ENCODE data around the gene RASSF1.
A peak's percentile ranks its signal among the peaks of the same experiment; 100 is the strongest.

RASSF1 gene

DNA sequence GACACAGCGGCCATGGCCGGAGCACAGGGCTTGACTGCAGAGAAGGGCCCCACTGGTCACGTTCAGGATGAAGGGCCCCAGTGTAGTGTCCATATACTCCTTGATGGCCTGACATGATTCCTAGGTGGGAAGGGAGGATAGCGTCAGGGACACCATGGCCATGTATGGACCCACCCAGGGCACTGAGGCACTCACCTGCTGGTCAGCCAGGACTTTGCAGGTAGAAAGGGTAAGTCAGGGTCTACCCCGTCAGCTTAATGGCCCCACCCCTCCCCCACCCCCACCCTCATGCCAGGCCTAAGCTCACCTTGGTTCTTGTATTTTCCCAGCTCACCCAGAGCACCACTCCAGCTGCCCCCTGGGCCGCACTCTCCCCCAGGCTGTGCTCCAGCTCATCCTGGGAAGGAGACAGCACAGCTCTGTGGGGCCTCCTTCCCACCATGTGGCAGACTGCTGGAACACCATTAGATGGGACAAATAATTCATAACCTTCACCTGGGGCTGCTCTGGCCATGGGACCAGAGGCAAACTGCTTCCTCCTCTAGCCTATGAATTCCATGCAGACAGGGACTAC lies 39.9 kb downstream of the RASSF1 start:
- no peak overlapping the region for H3K4me3 ChIP-seq (ENCODE audit: low read depth, low read length)
- H3K9me3 ChIP-seq (ENCODE audit: control insufficient read depth, insufficient read depth, low read length) = no peaks in the 10 kb centered on the region

DNA sequence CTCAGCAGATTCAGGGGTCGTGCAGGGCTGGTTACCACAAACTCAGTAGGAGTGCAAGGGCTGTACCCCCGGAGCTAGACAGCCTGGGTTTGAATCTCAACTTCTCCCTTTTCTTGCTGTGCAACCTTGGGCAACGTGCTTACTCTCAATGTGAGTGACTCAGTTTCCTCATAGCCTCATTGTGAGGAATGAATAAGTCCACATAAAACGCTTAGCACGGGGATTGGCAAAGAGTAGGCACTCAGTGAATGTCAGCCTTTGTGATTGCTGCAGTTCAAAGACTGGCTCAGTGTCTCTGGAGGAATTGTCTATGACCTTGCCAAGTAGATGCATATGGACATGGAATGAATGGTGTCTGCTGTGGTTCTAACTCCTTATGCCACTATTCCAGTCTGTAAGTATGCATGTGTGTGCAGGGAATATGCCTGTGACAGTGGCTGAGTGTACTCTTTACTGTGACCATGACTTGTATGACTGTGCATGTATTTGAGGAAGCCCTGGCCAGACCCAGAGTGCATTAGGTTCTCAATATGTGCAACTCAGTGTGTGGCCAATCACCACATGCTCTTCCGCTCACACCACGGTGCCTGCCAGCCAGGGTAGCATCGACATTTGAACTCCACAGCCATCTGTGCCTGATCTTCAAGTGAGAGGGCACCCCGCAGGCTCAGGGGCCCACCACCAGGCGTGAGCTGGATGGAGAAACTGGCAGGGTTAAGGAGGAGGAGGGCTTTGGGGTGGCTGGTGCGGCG lies 40.5 kb downstream of the RASSF1 start:
- H3K4me1 ChIP-seq (ENCODE audit: control insufficient read depth, insufficient read depth, low read length) = peaks cover 3% of the 10 kb centered on the region
- peaks cover 2% of the 10 kb centered on the region for H3K36me3 ChIP-seq (ENCODE audit: control insufficient read depth, insufficient read depth, low read length)
- H3K27me3 ChIP-seq (ENCODE audit: control insufficient read depth, insufficient read depth, low read length) = no peaks in the 10 kb centered on the region
- H3K9me3 ChIP-seq (ENCODE audit: control insufficient read depth, insufficient read depth, low read length) = no peaks in the 10 kb centered on the region
- peak overlapping the region; percentile 45 for H3K4me3 ChIP-seq (ENCODE audit: low read depth, low read length)
- H3K9ac ChIP-seq (ENCODE audit: low read depth, low read length) = peak overlapping the region; percentile 76

More for the DNA sequence above, 39.9 kb downstream of the RASSF1 start:
- H3K36me3 ChIP-seq (ENCODE audit: control insufficient read depth, insufficient read depth, low read length) = peaks cover 2% of the 10 kb centered on the region
- H3K9ac ChIP-seq (ENCODE audit: low read depth, low read length) = no peak overlapping the region
- H3K27me3 ChIP-seq (ENCODE audit: control insufficient read depth, insufficient read depth, low read length) = no peaks in the 10 kb centered on the region
- H3K4me1 ChIP-seq (ENCODE audit: control insufficient read depth, insufficient read depth, low read length) = peaks cover 3% of the 10 kb centered on the region

- Histone ChIP-seq H3K9ac (ENCODE audit: low read depth, low read length) (peak overlapping the region; percentile 76), H3K27me3 (ENCODE audit: control insufficient read depth, insufficient read depth, low read length) (no peaks in the 10 kb centered on the region), H3K36me3 (ENCODE audit: control insufficient read depth, insufficient read depth, low read length) (peaks cover 2% of the 10 kb centered on the region), H3K9me3 (ENCODE audit: control insufficient read depth, insufficient read depth, low read length) (no peaks in the 10 kb centered on the region), H3K4me3 (ENCODE audit: low read depth, low read length) (peak overlapping the region; percentile 45), H3K4me1 (ENCODE audit: control insufficient read depth, insufficient read depth, low read length) (peaks cover 3% of the 10 kb centered on the region)
Observed at GRCh38 chr3:50299638-50299928, 41.1 kb downstream of the RASSF1 start.

DNA sequence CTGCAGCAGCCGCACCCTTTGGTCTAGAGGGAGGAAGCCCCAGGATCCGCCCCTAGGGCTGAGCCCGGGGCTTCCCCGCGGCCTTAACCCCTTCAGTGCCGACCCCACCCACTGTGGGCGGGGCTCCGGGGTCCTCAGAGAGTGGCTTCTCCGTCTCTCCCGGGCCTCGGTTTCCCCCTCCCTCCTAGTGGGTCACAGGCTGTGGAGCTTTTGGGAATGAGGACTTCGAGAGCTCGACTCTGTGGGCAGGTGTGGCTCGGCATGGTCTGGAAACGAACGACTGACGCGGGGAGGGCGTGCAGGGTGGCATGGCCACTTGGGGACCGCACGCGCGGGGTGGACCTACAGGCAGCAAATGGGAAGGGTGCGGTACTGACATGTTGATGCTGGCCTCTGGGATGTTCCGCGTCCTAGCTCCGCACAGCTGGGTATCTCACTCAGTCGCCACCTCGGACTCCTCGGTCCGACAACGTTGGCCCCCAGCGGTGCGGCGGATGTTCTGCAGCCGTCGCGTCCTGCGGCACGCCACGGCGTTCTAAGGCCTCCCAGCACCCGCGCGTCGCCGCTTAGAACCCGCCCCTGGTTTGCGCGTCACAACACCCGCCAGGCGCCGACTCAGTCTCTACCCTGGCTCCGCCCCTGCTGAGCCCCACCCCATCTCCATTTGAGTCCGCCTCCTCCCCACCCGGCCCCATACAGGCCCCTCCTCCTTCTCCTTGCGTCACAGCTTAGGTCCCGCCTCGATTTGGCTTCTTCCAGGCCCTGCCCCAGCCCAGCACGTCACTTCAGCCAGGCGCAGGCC lies 41.6 kb downstream of the RASSF1 start, which contains the start of the genes HYAL3 and NAA80:
HYAL3 (minus strand) TSS at position 570 of the 802 bp plus-strand sequence. CDS start 3,803 bp downstream, outside the sequence.
NAA80 (minus strand) TSS at position 570 of the 802 bp plus-strand sequence. CDS start 1,942 bp downstream, outside the sequence.
- H3K4me1 ChIP-seq (ENCODE audit: control insufficient read depth, insufficient read depth, low read length) = peaks cover 3% of the 10 kb centered on the region

DNA sequence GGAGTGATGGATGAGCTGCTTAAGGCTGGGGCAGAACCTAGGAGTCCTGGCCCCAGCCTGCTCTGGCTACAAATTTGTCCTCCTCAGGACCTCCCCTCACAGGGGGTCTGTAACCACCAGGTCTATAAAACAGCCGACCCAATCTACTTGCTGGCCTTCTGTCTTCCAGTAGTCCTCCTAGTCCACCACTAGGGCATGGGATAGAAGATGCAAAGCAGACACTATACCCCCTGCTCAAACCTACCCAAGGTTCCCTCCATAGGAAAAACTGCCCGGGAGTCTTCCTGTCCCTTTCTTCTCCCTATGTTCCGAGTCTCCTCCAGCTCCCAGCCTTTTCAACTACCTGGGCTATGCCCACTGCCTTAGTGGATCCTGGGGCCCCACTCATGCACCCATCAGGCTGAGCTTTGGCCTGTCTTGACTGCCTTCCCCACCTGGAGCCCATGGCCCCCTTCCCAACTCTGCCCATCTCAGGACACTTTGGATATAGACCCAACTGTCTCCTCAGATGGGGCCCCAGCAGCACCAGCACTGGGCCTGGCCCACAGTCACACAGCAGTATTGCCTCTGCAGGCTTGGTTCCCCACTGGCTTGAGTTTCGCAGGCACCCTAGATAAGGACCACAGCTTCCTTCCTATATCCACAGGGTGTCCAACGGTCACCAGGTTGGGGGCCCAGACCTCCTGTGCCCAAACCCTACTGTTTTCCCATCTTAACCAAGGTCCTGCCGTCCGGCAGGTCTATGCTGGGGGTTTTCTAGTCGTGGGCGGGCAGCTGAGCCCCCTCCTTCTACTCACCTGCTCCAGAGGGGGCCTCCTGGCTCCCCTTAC lies 42.5 kb downstream of the RASSF1 start:
- H3K4me1 ChIP-seq (ENCODE audit: control insufficient read depth, insufficient read depth, low read length) = no peaks in the 10 kb centered on the region
- H3K9me3 ChIP-seq (ENCODE audit: control insufficient read depth, insufficient read depth, low read length) = no peaks in the 10 kb centered on the region
- H3K36me3 ChIP-seq (ENCODE audit: control insufficient read depth, insufficient read depth, low read length) = peaks cover 2% of the 10 kb centered on the region
- no peak overlapping the region for H3K9ac ChIP-seq (ENCODE audit: low read depth, low read length)
- no peaks in the 10 kb centered on the region for H3K27me3 ChIP-seq (ENCODE audit: control insufficient read depth, insufficient read depth, low read length)
- peak overlapping the region; percentile 90 for H3K4me3 ChIP-seq (ENCODE audit: low read depth, low read length)

More for the DNA sequence above, 41.6 kb downstream of the RASSF1 start, which contains the start of the genes HYAL3 and NAA80:
- no peaks in the 10 kb centered on the region for H3K27me3 ChIP-seq (ENCODE audit: control insufficient read depth, insufficient read depth, low read length)
- H3K9ac ChIP-seq (ENCODE audit: low read depth, low read length) = peak within 1 kb of the TSS; percentile 76
- peaks cover 2% of the 10 kb centered on the region for H3K36me3 ChIP-seq (ENCODE audit: control insufficient read depth, insufficient read depth, low read length)
- H3K4me3 ChIP-seq (ENCODE audit: low read depth, low read length) = peak within 1 kb of the TSS; percentile 90
- H3K9me3 ChIP-seq (ENCODE audit: control insufficient read depth, insufficient read depth, low read length) = no peaks in the 10 kb centered on the region

DNA sequence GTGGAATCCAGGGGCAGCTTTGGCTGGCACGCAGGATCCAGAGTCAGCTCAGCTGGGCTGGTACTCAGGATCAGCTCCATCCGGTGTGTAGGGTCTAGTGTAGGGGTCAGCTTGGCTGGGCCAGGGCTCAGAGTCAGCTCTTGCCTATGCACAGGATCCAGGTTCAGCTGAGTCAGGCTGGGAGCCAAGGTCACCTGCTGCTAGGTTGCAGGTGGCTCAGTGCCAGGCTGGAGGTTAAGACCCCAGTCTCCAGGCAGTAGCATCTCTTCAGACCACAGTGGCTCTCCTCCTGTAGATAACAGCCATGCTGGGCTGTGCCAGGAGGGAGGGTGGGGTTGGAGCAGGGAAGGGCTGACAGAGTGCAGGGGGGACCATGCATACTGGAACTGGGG lies 43.3 kb downstream of the RASSF1 start:
- no peaks in the 10 kb centered on the region for H3K4me1 ChIP-seq (ENCODE audit: control insufficient read depth, insufficient read depth, low read length)
- H3K4me3 ChIP-seq (ENCODE audit: low read depth, low read length) = no peak overlapping the region
- H3K36me3 ChIP-seq (ENCODE audit: control insufficient read depth, insufficient read depth, low read length) = peaks cover 2% of the 10 kb centered on the region
- H3K9ac ChIP-seq (ENCODE audit: low read depth, low read length) = no peak overlapping the region
- H3K9me3 ChIP-seq (ENCODE audit: control insufficient read depth, insufficient read depth, low read length) = no peaks in the 10 kb centered on the region
- no peaks in the 10 kb centered on the region for H3K27me3 ChIP-seq (ENCODE audit: control insufficient read depth, insufficient read depth, low read length)

- Histone ChIP-seq H3K4me1 (ENCODE audit: control insufficient read depth, insufficient read depth, low read length) (no peaks in the 10 kb centered on the region), H3K4me3 (ENCODE audit: low read depth, low read length) (no peak overlapping the region), H3K9me3 (ENCODE audit: control insufficient read depth, insufficient read depth, low read length) (no peaks in the 10 kb centered on the region), H3K9ac (ENCODE audit: low read depth, low read length) (no peak overlapping the region), H3K27me3 (ENCODE audit: control insufficient read depth, insufficient read depth, low read length) (no peaks in the 10 kb centered on the region), H3K36me3 (ENCODE audit: control insufficient read depth, insufficient read depth, low read length) (peaks cover 2% of the 10 kb centered on the region)
Observed at GRCh38 chr3:50296721-50297383, 43.8 kb downstream of the RASSF1 start.

DNA sequence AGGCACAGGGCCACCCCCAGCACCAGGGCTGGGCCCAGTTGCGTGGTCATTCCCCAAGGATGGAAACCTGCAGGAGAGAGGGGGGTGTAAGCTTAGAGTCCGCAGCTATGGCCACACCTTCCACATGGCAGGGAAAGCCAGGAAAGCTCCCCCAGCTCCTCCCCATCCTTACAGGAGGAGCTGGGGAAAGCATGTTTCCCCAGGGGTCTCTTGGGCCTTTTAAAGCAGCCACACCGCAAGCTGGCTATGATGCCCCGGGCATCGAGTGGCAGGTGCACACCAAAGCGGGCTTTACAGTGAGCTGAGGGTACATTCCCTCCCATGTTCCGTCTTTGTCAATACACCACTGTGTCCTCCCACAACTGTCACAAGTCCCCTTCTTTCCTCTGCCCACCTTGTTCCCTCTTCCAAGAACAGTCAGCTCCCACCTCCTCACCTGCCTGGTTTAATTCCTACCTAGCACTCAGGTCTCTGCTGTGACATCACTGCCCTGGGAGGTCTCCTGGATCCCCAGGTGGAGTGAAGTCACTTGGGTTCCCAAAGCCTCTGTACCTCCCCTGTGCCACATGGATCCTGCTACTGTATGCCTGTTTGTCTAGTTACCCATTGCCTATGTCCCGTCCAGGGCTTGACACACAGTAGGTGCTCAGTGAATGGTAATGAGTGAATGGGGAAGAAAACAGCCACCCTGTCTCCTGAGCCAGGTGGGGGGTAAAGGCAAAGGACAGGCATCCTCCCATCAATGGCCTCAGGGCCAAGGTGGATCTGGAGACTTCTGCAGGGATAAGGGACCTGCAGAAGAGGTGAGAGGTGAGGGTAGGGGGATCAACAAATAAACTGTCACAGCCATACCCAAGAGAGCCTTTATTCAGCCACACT lies 44.8 kb downstream of the RASSF1 start:
- Histone ChIP-seq H3K36me3 (ENCODE audit: control insufficient read depth, insufficient read depth, low read length) (peaks cover 2% of the 10 kb centered on the region), H3K9me3 (ENCODE audit: control insufficient read depth, insufficient read depth, low read length) (no peaks in the 10 kb centered on the region), H3K9ac (ENCODE audit: low read depth, low read length) (no peak overlapping the region), H3K27me3 (ENCODE audit: control insufficient read depth, insufficient read depth, low read length) (no peaks in the 10 kb centered on the region), H3K4me1 (ENCODE audit: control insufficient read depth, insufficient read depth, low read length) (no peaks in the 10 kb centered on the region), H3K4me3 (ENCODE audit: low read depth, low read length) (no peak overlapping the region)

DNA sequence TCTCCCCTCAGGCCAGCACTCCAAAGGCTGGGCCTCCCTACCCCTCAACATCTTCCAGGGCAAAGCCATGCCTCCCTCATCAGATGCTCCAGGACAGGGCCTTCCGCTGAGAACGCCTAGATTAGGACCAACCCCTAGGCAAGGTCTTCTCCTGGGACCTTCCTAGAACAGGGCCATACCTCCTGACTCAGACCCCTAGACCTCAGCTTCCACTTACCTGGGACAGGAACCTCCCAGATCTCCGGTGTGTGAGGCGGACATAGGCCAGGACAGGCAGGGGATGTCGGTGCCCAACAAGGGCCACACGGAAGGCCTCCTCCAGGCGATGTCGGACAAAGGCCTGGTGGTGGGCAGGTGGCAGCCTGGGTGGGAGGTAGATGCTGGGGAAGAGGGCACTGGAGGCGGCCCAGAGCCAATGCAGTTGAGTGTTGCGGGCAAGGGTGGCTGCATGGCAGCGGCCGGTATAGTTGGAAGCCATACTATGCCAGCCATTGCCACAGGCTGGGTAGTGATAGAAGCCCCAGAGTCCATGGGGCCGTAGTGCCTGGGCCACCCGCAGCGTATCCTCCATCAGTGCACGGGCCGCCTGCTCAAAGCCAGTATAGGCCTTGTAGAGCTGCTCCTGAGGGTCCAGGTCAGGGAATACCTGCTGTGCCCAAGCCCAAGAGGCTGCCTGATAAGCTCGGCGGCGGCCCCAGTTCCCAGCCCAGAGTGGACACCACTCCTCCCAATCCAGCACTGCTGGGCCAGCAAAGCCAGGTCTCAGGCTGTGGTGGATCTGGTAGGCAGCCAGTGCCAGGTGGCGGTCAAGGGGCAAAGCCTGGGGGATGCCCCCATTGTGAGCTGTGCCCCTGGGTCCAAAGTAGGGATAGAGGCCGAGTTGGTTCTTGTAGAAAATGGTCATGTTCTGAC lies 45.9 kb downstream of the RASSF1 start:
- H3K9ac ChIP-seq (ENCODE audit: low read depth, low read length) = no peak overlapping the region
- no peaks in the 10 kb centered on the region for H3K27me3 ChIP-seq (ENCODE audit: control insufficient read depth, insufficient read depth, low read length)
- H3K4me3 ChIP-seq (ENCODE audit: low read depth, low read length) = no peak overlapping the region
- peaks cover 12% of the 10 kb centered on the region for H3K36me3 ChIP-seq (ENCODE audit: control insufficient read depth, insufficient read depth, low read length)
- no peaks in the 10 kb centered on the region for H3K9me3 ChIP-seq (ENCODE audit: control insufficient read depth, insufficient read depth, low read length)
- no peaks in the 10 kb centered on the region for H3K4me1 ChIP-seq (ENCODE audit: control insufficient read depth, insufficient read depth, low read length)
